HEK293 (cell line): Measurements from ENCODE around the gene DDX41.
A peak's percentile ranks its signal among the peaks of the same experiment; 100 is the strongest.

Experiments
- GLI2 ChIP-seq: fragments of 450-650 bp; formaldehyde crosslinking; IDR thresholded peaks from 2 replicates; pipeline ENCODE4; 2017; ENCODE audit warnings: missing biosample characterization, missing genetic modification characterization, low read depth, borderline replicate concordance
- GLIS1 ChIP-seq: fragments of 450-650 bp; formaldehyde crosslinking; IDR thresholded peaks from 2 replicates; pipeline ENCODE4 v1.5.1; 2016; ENCODE audit warnings: missing biosample characterization, missing genetic modification characterization
- GLIS2 ChIP-seq: fragments of 450-650 bp; formaldehyde crosslinking; IDR thresholded peaks from 2 replicates; pipeline ENCODE4 v1.5.1; 2016; ENCODE audit warnings: missing biosample characterization, missing genetic modification characterization
- SETDB1 ChIP-seq: IDR thresholded peaks from one replicate; pipeline ENCODE4 v1.6.1; 2017; ENCODE audit warnings: mild to moderate bottlenecking, low read length, moderate library complexity, mixed read lengths; ENCODE audit not compliant: insufficient read length
- ZNF133 ChIP-seq: fragments of 450-650 bp; formaldehyde crosslinking; IDR thresholded peaks from 2 replicates; pipeline ENCODE4 v1.5.1; 2016; ENCODE audit warnings: missing biosample characterization, missing genetic modification characterization
- ZNF175 ChIP-seq: fragments of 450-650 bp; formaldehyde crosslinking; IDR thresholded peaks from 2 replicates; pipeline ENCODE4 v1.5.1; 2016; ENCODE audit warnings: missing biosample characterization, missing genetic modification characterization
- ZNF202 ChIP-seq: fragments of 450-650 bp; formaldehyde crosslinking; IDR thresholded peaks from 2 replicates; pipeline ENCODE4 v1.5.1; 2016; ENCODE audit warnings: missing biosample characterization, missing genetic modification characterization, borderline replicate concordance
- ZNF211 ChIP-seq: fragments of 450-650 bp; formaldehyde crosslinking; IDR thresholded peaks from 2 replicates; pipeline ENCODE4 v1.5.1; 2016; ENCODE audit warnings: low read depth, missing biosample characterization, missing genetic modification characterization
- ZNF398 ChIP-seq: fragments of 450-650 bp; formaldehyde crosslinking; IDR thresholded peaks from 2 replicates; pipeline ENCODE4 v1.5.1; 2017; ENCODE audit warnings: missing biosample characterization, missing genetic modification characterization
- ZNF423 ChIP-seq: fragments of 450-650 bp; formaldehyde crosslinking; IDR thresholded peaks from 2 replicates; pipeline ENCODE4 v1.5.1; 2016; ENCODE audit warnings: missing biosample characterization, missing genetic modification characterization
- ZNF501 ChIP-seq: fragments of 450-650 bp; formaldehyde crosslinking; IDR thresholded peaks from 2 replicates; pipeline ENCODE4 v1.5.1; 2016; ENCODE audit warnings: missing biosample characterization, missing genetic modification characterization
- ZNF521 ChIP-seq: fragments of 450-650 bp; formaldehyde crosslinking; IDR thresholded peaks from 2 replicates; pipeline ENCODE4 v1.5.1; 2017; ENCODE audit warnings: missing biosample characterization, mild to moderate bottlenecking, missing genetic modification characterization
- ZNF544 ChIP-seq: fragments of 450-650 bp; formaldehyde crosslinking; IDR thresholded peaks from 2 replicates; pipeline ENCODE4 v1.5.0; 2017; ENCODE audit warnings: missing biosample characterization, missing genetic modification characterization
- ZNF596 ChIP-seq: fragments of 450-650 bp; IDR thresholded peaks from 2 replicates; pipeline ENCODE4 v1.5.0; 2018; ENCODE audit warnings: missing biosample characterization, mild to moderate bottlenecking, missing genetic modification characterization, moderate library complexity
- ZNF600 ChIP-seq: fragments of 450-650 bp; formaldehyde crosslinking; IDR thresholded peaks from 2 replicates; pipeline ENCODE4 v1.5.1; 2016; ENCODE audit warnings: missing biosample characterization, missing genetic modification characterization
- ZNF639 ChIP-seq: fragments of 450-650 bp; formaldehyde crosslinking; IDR thresholded peaks from 2 replicates; pipeline ENCODE4 v1.5.1; 2016; ENCODE audit warnings: missing biosample characterization, missing genetic modification characterization
- ZNF692 ChIP-seq: fragments of 450-650 bp; formaldehyde crosslinking; IDR thresholded peaks from 2 replicates; pipeline ENCODE4 v1.5.1; 2016; ENCODE audit warnings: missing biosample characterization, missing genetic modification characterization
- ZNF707 ChIP-seq: fragments of 450-650 bp; formaldehyde crosslinking; IDR thresholded peaks from 2 replicates; pipeline ENCODE4 v1.5.1; 2016; ENCODE audit warnings: missing biosample characterization, missing genetic modification characterization
- ZNF76 ChIP-seq: fragments of 450-650 bp; formaldehyde crosslinking; IDR thresholded peaks from 2 replicates; pipeline ENCODE4; 2016; ENCODE audit warnings: low read depth, missing biosample characterization, missing genetic modification characterization, borderline replicate concordance
- ZSCAN23 ChIP-seq: fragments of 450-650 bp; formaldehyde crosslinking; IDR thresholded peaks from 2 replicates; pipeline ENCODE4 v1.5.1; 2016; ENCODE audit warnings: missing biosample characterization, missing genetic modification characterization
- TF ChIP-seq, protein P1 (sequence below): fragments of 450-650 bp; formaldehyde crosslinking; conservative IDR thresholded peaks from 2 replicates; pipeline ENCODE4 v1.5.1; 2016; ENCODE audit warnings: low read depth, missing biosample characterization, missing genetic modification characterization
- TF ChIP-seq, protein P2 (sequence below): fragments of 450-650 bp; formaldehyde crosslinking; IDR thresholded peaks from 2 replicates; pipeline ENCODE4 v1.5.1; 2016; ENCODE audit warnings: missing biosample characterization, missing genetic modification characterization
- TF ChIP-seq, protein P3 (sequence below): fragments of 450-650 bp; formaldehyde crosslinking; IDR thresholded peaks from 2 replicates; pipeline ENCODE4 v1.5.1; 2016; ENCODE audit warnings: missing biosample characterization, missing genetic modification characterization, borderline replicate concordance
- TF ChIP-seq, protein P4 (sequence below): fragments of 450-650 bp; formaldehyde crosslinking; IDR thresholded peaks from 2 replicates; pipeline ENCODE4 v1.5.1; 2016; ENCODE audit warnings: missing biosample characterization, missing genetic modification characterization

Gene DDX41

GRCh38 chr5:177496727-177497291 lies 20.0 kb downstream of the DDX41 start (continued):
- TF ChIP-seq, protein P1, sequence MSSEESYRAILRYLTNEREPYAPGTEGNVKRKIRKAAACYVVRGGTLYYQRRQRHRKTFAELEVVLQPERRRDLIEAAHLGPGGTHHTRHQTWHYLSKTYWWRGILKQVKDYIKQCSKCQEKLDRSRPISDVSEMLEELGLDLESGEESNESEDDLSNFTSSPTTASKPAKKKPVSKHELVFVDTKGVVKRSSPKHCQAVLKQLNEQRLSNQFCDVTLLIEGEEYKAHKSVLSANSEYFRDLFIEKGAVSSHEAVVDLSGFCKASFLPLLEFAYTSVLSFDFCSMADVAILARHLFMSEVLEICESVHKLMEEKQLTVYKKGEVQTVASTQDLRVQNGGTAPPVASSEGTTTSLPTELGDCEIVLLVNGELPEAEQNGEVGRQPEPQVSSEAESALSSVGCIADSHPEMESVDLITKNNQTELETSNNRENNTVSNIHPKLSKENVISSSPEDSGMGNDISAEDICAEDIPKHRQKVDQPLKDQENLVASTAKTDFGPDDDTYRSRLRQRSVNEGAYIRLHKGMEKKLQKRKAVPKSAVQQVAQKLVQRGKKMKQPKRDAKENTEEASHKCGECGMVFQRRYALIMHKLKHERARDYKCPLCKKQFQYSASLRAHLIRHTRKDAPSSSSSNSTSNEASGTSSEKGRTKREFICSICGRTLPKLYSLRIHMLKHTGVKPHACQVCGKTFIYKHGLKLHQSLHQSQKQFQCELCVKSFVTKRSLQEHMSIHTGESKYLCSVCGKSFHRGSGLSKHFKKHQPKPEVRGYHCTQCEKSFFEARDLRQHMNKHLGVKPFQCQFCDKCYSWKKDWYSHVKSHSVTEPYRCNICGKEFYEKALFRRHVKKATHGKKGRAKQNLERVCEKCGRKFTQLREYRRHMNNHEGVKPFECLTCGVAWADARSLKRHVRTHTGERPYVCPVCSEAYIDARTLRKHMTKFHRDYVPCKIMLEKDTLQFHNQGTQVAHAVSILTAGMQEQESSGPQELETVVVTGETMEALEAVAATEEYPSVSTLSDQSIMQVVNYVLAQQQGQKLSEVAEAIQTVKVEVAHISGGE (tag by site-specific recombination) = 0 out of 2 replicates have a peak, but pooled peaks have one; percentile 30
- TF ChIP-seq ZNF501 (tag by site-specific recombination) (0 out of 2 replicates have a peak, but pooled peaks have one; percentile 35), ZNF521 (tag by site-specific recombination) (no peak), ZNF423 (tag by site-specific recombination) (peak; percentile 97), ZNF211 (no peak), GLIS1 (tag by site-specific recombination) (peak; percentile 77), ZNF398 (tag by site-specific recombination) (peak; percentile 98), ZSCAN23 (tag by site-specific recombination) (no peak), ZNF175 (tag by site-specific recombination) (no peak), ZNF707 (tag by site-specific recombination) (no peak), ZNF202 (tag by site-specific recombination) (0 out of 2 replicates have a peak, but pooled peaks have one; percentile 13), GLIS2 (tag by site-specific recombination) (peak; percentile 88), ZNF639 (tag by site-specific recombination) (no peak), ZNF76 (peak; percentile 84), SETDB1 (no peak), ZNF544 (tag by site-specific recombination) (no peak), ZNF692 (tag by site-specific recombination) (0 out of 2 replicates have a peak, but pooled peaks have one; percentile 12), ZNF600 (tag by site-specific recombination) (no peak; the same call in 1 of the 2 replicates), GLI2 (tag by site-specific recombination) (no peak), ZNF133 (no peak), ZNF596 (tag by site-specific recombination) (0 out of 2 replicates have a peak, but pooled peaks have one; percentile 48)
- TF ChIP-seq, protein P2, sequence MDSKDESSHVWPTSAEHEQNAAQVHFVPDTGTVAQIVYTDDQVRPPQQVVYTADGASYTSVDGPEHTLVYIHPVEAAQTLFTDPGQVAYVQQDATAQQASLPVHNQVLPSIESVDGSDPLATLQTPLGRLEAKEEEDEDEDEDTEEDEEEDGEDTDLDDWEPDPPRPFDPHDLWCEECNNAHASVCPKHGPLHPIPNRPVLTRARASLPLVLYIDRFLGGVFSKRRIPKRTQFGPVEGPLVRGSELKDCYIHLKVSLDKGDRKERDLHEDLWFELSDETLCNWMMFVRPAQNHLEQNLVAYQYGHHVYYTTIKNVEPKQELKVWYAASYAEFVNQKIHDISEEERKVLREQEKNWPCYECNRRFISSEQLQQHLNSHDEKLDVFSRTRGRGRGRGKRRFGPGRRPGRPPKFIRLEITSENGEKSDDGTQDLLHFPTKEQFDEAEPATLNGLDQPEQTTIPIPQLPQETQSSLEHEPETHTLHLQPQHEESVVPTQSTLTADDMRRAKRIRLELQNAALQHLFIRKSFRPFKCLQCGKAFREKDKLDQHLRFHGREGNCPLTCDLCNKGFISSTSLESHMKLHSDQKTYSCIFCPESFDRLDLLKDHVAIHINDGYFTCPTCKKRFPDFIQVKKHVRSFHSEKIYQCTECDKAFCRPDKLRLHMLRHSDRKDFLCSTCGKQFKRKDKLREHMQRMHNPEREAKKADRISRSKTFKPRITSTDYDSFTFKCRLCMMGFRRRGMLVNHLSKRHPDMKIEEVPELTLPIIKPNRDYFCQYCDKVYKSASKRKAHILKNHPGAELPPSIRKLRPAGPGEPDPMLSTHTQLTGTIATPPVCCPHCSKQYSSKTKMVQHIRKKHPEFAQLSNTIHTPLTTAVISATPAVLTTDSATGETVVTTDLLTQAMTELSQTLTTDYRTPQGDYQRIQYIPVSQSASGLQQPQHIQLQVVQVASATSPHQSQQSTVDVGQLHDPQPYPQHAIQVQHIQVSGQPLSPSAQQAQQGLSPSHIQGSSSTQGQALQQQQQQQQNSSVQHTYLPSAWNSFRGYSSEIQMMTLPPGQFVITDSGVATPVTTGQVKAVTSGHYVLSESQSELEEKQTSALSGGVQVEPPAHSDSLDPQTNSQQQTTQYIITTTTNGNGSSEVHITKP = peak; percentile 94
- TF ChIP-seq, protein P3, sequence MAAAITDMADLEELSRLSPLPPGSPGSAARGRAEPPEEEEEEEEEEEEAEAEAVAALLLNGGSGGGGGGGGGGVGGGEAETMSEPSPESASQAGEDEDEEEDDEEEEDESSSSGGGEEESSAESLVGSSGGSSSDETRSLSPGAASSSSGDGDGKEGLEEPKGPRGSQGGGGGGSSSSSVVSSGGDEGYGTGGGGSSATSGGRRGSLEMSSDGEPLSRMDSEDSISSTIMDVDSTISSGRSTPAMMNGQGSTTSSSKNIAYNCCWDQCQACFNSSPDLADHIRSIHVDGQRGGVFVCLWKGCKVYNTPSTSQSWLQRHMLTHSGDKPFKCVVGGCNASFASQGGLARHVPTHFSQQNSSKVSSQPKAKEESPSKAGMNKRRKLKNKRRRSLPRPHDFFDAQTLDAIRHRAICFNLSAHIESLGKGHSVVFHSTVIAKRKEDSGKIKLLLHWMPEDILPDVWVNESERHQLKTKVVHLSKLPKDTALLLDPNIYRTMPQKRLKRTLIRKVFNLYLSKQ (tag by site-specific recombination) = no peak
- TF ChIP-seq, protein P4, sequence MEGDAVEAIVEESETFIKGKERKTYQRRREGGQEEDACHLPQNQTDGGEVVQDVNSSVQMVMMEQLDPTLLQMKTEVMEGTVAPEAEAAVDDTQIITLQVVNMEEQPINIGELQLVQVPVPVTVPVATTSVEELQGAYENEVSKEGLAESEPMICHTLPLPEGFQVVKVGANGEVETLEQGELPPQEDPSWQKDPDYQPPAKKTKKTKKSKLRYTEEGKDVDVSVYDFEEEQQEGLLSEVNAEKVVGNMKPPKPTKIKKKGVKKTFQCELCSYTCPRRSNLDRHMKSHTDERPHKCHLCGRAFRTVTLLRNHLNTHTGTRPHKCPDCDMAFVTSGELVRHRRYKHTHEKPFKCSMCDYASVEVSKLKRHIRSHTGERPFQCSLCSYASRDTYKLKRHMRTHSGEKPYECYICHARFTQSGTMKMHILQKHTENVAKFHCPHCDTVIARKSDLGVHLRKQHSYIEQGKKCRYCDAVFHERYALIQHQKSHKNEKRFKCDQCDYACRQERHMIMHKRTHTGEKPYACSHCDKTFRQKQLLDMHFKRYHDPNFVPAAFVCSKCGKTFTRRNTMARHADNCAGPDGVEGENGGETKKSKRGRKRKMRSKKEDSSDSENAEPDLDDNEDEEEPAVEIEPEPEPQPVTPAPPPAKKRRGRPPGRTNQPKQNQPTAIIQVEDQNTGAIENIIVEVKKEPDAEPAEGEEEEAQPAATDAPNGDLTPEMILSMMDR (tag by site-specific recombination) = no peak
